Uterus (tissue), 4 donors: ENCODE measurements around the gene CDC42SE2. TPM values are rescaled to one million over a fixed set of nuclear protein-coding genes. Genes with fewer than 3 reads are reported as not detected.

Source experiments
- DNase-seq, 2 donors: peaks; one replicate each; pipeline ENCODE4 v3.0.0-alpha.2; 2019 to 2020
- H3K27ac ChIP-seq, 2 donors: fragments of 200-600 bp; sonication (generic); 1 replicate in 1 of 2; 2 replicates in 1 of 2; pipeline ENCODE4 v1.5.1; 2016 to 2018
- H3K27me3 ChIP-seq, 2 donors: fragments of 200-600 bp; sonication (generic); one replicate each; pipeline ENCODE4 v1.5.1; 2018 to 2019; ENCODE audit warnings: control low read depth in 1 of 2
- H3K36me3 ChIP-seq, 2 donors: fragments of 200-600 bp; sonication (generic); one replicate each; pipeline ENCODE4 v1.5.1; 2019; ENCODE audit warnings: control low read depth in 1 of 2
- H3K4me1 ChIP-seq, 2 donors: fragments of 200-600 bp; sonication (generic); one replicate each; pipeline ENCODE4 v1.5.1; 2018 to 2019; ENCODE audit warnings: control low read depth in 1 of 2
- H3K4me3 ChIP-seq, 2 donors: fragments of 200-600 bp; sonication (generic); 1 replicate in 1 of 2; 2 replicates in 1 of 2; pipeline ENCODE4 v1.5.1; 2018 to 2019; ENCODE audit warnings: mild to moderate bottlenecking in 1 of 2
- H3K9me3 ChIP-seq, 2 donors: fragments of 200-600 bp; sonication (generic); one replicate each; pipeline ENCODE4 v1.5.1; 2019; ENCODE audit warnings: control low read depth in 1 of 2
- POLR2A ChIP-seq, 2 donors: fragments of 450-650 bp; IDR thresholded peaks; one replicate each; pipeline ENCODE4 v1.6.1; 2016; ENCODE audit warnings: antibody characterized with exemption in 2 of 2, mild to moderate bottlenecking in 1 of 2, moderate library complexity in 1 of 2
- intact Hi-C: fragments of 100-400 bp; cut with DNase I; formaldehyde crosslinking; loops from one replicate; pipeline ENCODE4 v1.15.1; 2023; ENCODE audit warnings: low total_unique reads
- total RNA-seq, 4 donors: library from RNA; depleted of rRNA in 3 of 4; stranded (reverse); fragments of >200 nt in 3 of 4; gene quantifications; one replicate each; pipeline versions ENCODE4 v1.1.0 to v1.2.4, GENCODE V29; 2014 to 2023
- TF ChIP-seq, protein P1 (sequence below), 4 experiments: fragments of 200-600 bp in 2 of 4; fragments of 450-650 bp in 2 of 4; sonication (generic) in 2 of 4; IDR thresholded peaks; one replicate each; pipeline ENCODE4 v1.5.1; 2016 to 2019; ENCODE audit warnings: antibody characterized with exemption in 4 of 4, mild to moderate bottlenecking in 2 of 4, moderate library complexity in 1 of 4
- donor health status: DM: yes; HTN: yes; CAD: no.

CDC42SE2 gene
- total RNA-seq, 4 donors from 2014 or later: 4.6 to 62.8 (median 21.9) TPM

- Histone ChIP-seq H3K9me3 (no peaks in the 10 kb centered on the region), H3K4me3 (no peak overlapping the region), H3K27me3 (no peaks in the 10 kb centered on the region), H3K27ac (no peak overlapping the region), H3K36me3 (no peaks in the 10 kb centered on the region), H3K4me1 (no peaks in the 10 kb centered on the region)
- DNase-seq: no peak
- intact Hi-C loops: no loop called here
- TF ChIP-seq POLR2A (IDR thresholded peaks at IDR 0.05): no peak
- TF ChIP-seq, protein P1, sequence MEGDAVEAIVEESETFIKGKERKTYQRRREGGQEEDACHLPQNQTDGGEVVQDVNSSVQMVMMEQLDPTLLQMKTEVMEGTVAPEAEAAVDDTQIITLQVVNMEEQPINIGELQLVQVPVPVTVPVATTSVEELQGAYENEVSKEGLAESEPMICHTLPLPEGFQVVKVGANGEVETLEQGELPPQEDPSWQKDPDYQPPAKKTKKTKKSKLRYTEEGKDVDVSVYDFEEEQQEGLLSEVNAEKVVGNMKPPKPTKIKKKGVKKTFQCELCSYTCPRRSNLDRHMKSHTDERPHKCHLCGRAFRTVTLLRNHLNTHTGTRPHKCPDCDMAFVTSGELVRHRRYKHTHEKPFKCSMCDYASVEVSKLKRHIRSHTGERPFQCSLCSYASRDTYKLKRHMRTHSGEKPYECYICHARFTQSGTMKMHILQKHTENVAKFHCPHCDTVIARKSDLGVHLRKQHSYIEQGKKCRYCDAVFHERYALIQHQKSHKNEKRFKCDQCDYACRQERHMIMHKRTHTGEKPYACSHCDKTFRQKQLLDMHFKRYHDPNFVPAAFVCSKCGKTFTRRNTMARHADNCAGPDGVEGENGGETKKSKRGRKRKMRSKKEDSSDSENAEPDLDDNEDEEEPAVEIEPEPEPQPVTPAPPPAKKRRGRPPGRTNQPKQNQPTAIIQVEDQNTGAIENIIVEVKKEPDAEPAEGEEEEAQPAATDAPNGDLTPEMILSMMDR (IDR thresholded peaks at IDR 0.05): no peak
Observed at GRCh38 chr5:131355971-131356528, 92.2 kb downstream of the CDC42SE2 start.

DNA sequence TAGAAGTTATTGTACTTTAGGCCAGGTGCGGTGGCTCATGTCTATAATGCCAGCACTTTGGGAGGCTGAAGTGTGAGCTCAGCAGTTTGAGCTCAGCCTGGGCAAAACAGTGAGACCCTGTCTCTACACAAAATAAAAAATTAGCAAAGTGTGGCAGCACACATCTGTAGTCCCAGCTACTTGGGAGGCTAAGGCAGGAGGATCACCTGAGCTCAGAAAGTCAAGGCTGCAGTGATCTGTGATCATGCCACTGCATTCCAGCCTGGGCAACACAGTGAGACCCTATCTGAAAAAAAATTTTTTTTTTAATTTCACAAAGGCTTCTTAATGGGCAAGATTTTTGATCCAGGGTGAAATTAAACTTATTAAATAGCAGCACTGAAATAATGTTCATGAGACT is 92.8 kb downstream of the CDC42SE2 start:
- intact Hi-C loops: no loop called here
- Histone ChIP-seq H3K27ac (no peak overlapping the region), H3K9me3 (no peaks in the 10 kb centered on the region), H3K27me3 (no peaks in the 10 kb centered on the region), H3K4me1 (no peaks in the 10 kb centered on the region), H3K4me3 (no peak overlapping the region), H3K36me3 (no peaks in the 10 kb centered on the region)
- DNase-seq: no peak
- TF ChIP-seq, protein P1 (IDR thresholded peaks at IDR 0.05): no peak
- no peak for TF ChIP-seq POLR2A (IDR thresholded peaks at IDR 0.05)

DNA sequence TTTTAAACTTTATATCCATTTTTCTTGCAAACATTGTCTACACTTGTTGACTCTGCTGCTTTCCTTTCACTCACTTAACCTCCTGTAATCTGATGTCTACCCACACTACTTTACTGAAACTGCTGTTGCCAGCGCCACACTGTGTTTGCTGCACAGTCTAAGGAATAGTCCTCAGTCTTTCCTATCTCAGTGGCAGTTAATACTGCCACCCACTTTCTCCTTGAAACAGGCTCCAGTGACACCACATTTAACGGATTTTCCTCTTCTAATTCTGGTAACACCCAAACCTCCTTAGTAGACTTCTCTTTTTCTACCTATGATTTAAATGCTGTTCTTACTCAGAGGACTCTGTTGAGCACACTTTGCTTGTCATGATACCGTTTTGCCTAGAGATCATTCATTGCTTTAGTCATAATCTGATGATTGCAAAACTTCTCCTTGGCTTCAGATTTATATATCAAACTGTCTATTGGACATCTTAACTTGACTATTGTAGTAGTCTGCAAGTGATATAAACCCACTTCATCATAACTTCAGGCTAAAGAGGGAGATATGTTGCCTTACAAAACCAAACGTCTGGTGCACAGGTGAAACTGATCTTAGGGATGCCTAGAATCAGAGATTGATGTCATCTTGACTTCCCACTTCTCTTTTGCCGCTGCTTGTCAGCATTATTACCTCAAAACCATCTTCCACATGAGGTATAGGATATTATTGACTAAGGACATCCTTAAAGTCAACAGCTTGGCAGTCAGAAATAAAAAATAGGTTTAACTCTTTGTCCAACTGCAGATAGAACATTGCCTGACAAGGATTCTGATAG is 94.1 kb downstream of the CDC42SE2 start:
- no peaks in the 10 kb centered on the region for H3K27me3 ChIP-seq
- DNase-seq: no peak
- H3K36me3 ChIP-seq: no peaks in the 10 kb centered on the region
- intact Hi-C loops: no loop called here
- H3K4me3 ChIP-seq: no peak overlapping the region
- no peaks in the 10 kb centered on the region for H3K4me1 ChIP-seq
- no peak overlapping the region for H3K27ac ChIP-seq
- no peaks in the 10 kb centered on the region for H3K9me3 ChIP-seq
- TF ChIP-seq, protein P1 (IDR thresholded peaks at IDR 0.05): no peak
- no peak for TF ChIP-seq POLR2A (IDR thresholded peaks at IDR 0.05)

DNA sequence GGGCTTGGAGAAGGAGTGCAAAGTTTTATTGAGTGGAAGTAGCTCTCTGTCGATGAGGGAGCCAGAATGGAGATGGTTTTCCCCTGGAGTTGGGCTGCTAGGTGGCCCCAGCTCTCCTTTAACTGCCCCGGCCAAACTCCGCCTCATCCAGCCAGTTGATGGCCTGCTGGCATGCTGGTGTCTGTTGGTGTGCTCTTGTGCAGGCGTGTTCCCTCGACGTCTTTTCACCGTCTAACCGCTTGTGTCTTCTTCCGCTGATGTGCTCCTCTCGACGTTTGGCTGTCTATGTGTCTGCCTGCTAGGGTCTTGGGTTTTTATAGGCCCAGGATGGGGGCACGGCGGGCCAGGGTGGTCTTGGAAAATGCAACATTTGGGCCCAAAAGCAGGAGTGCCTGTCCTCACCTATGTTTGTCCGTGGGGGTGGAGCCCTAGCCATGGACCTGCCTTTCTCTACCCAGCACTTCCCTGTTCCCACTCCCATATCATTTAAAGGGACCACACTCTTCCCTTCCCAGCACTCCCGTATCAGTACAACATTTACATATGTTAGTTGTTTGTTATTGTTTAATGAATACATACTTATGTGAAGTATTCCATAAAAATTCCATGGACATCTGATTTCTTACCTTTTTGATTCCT is 97.9 kb downstream of the CDC42SE2 start:
- TF ChIP-seq POLR2A (IDR thresholded peaks at IDR 0.05): no peak
- TF ChIP-seq, protein P1 (IDR thresholded peaks at IDR 0.05): no peak
- Histone ChIP-seq H3K36me3 (no peaks in the 10 kb centered on the region), H3K4me1 (no peaks in the 10 kb centered on the region), H3K27ac (no peak overlapping the region), H3K27me3 (no peaks in the 10 kb centered on the region), H3K4me3 (no peak overlapping the region), H3K9me3 (no peaks in the 10 kb centered on the region)
- intact Hi-C loops: no loop called here
- no peak for DNase-seq
